ENCODE data around the gene FOXA2. TPM values are rescaled to one million over a fixed set of nuclear protein-coding genes. Genes with fewer than 3 reads are reported as not detected.

The FOXA2 gene
- total RNA-seq = 5.1 and 6.8 TPM in 2 replicates

GRCh38 chr20:22584522-22584921 is at the start of gene FOXA2:
Gene FOXA2 (minus strand): TSS chr20:22584572. CDS start chr20:22584278, 294 bp downstream.
- Histone ChIP-seq H3K4me3 (ENCODE audit: low read depth, low read length) (peak within 1 kb of the TSS; percentile 80), H3K27me3 (ENCODE audit: control insufficient read depth, insufficient read depth, low read length) (no peaks in the 10 kb centered on the region)
- no peak for FAIRE-seq

GRCh38 chr20:22630701-22631100 is 46.3 kb upstream of the FOXA2 start:
- Histone ChIP-seq H3K36me3 (ENCODE audit: control insufficient read depth, insufficient read depth, low read length) (no peaks in the 10 kb centered on the region), H3K4me3 (ENCODE audit: low read depth, low read length) (no peak overlapping the region), H3K27me3 (ENCODE audit: control insufficient read depth, insufficient read depth, low read length) (no peaks in the 10 kb centered on the region)
- DNase-seq (ENCODE audit: low read depth) = no peak
- no peak for FAIRE-seq
- TF ChIP-seq CTCF (IDR thresholded peaks at IDR 0.05; ENCODE audit: insufficient read depth, low read length, severe bottlenecking) = no peak

More at GRCh38 chr20:22584522-22584921, at the start of gene FOXA2:
- peaks cover 4% of the 10 kb centered on the region for H3K36me3 ChIP-seq (ENCODE audit: control insufficient read depth, insufficient read depth, low read length)
- DNase-seq (ENCODE audit: low read depth) = peak; percentile 74
- TF ChIP-seq CTCF (IDR thresholded peaks at IDR 0.05; ENCODE audit: insufficient read depth, low read length, severe bottlenecking) = no peak

- no peak for TF ChIP-seq CTCF (IDR thresholded peaks at IDR 0.05; ENCODE audit: insufficient read depth, low read length, severe bottlenecking)
- Histone ChIP-seq H3K27me3 (ENCODE audit: control insufficient read depth, insufficient read depth, low read length) (no peaks in the 10 kb centered on the region), H3K36me3 (ENCODE audit: control insufficient read depth, insufficient read depth, low read length) (no peaks in the 10 kb centered on the region), H3K4me3 (ENCODE audit: low read depth, low read length) (no peak overlapping the region)
- FAIRE-seq (no peak), DNase-seq (ENCODE audit: low read depth) (no peak)
Measured at GRCh38 chr20:22629927-22630326, 45.6 kb upstream of the FOXA2 start.

GRCh38 chr20:22629447-22629846 is 45.1 kb upstream of the FOXA2 start:
- H3K27me3 ChIP-seq (ENCODE audit: control insufficient read depth, insufficient read depth, low read length) = no peaks in the 10 kb centered on the region
- no peaks in the 10 kb centered on the region for H3K36me3 ChIP-seq (ENCODE audit: control insufficient read depth, insufficient read depth, low read length)
- DNase-seq (ENCODE audit: low read depth) (no peak), FAIRE-seq (peak; percentile 58)
- no peak overlapping the region for H3K4me3 ChIP-seq (ENCODE audit: low read depth, low read length)
- TF ChIP-seq CTCF (IDR thresholded peaks at IDR 0.05; ENCODE audit: insufficient read depth, low read length, severe bottlenecking) = no peak

- no peak for DNase-seq (ENCODE audit: low read depth)
Measured at GRCh38 chr20:22626496-22626895, 42.1 kb upstream of the FOXA2 start.

More at GRCh38 chr20:22626496-22626895, 42.1 kb upstream of the FOXA2 start:
- no peaks in the 10 kb centered on the region for H3K36me3 ChIP-seq (ENCODE audit: control insufficient read depth, insufficient read depth, low read length)
- no peak overlapping the region for H3K4me3 ChIP-seq (ENCODE audit: low read depth, low read length)
- no peak for TF ChIP-seq CTCF (IDR thresholded peaks at IDR 0.05; ENCODE audit: insufficient read depth, low read length, severe bottlenecking)
- FAIRE-seq = no peak
- no peaks in the 10 kb centered on the region for H3K27me3 ChIP-seq (ENCODE audit: control insufficient read depth, insufficient read depth, low read length)

All from bronchial epithelial cell (primary cell).